HuH-7 (cell line): Measurements from ENCODE around the gene CNRIP1.
"Not testable (repeated sequence)": the region's sequence is repeated elsewhere in the genome, so short reads cannot be mapped to it uniquely, and the experiment has no call there.

ENCODE experiments used
- DNase-seq: peaks from one replicate; pipeline ENCODE4 v3.0.0; 2011; ENCODE audit warnings: low spot score

CNRIP1 gene

DNA sequence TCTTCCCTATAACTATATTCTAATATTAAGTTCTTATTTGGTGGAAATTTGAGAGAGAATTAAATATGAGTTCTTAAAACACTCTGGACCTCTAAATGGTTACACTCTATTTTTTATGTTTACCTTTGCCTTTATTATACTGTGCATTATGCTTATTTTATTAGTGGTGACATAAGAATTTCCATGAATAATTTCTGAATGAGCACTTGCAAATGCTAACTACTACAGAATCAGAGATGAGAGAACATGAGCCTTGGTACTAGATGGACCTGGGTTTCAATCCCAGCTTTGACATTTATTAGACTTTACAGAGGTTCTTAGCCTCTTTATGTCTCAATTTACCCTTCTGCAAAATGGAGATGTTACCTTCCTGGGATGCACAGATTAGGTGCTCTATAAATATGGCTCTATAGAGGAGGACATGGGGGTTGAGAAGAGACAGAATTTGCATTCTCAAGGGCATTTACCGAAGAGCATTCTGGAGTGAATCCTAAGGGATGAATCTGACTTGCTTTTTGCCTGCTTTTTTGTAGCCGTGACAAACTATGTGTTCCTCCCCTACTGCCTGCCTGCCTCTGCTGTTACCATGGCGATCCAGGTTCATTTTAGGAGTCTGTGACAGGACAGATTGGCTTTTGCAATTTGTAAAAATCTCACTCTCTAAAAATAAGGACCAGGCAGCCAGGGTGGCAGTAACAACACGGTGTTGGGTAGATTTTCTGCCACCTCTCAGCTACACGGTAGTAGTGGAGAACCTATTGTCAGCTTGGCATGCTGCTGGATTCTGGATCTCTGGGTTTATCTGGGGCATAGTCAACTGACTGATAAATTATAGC is 20.7 kb upstream of the CNRIP1 start:
- DNase-seq, result no peak

DNA sequence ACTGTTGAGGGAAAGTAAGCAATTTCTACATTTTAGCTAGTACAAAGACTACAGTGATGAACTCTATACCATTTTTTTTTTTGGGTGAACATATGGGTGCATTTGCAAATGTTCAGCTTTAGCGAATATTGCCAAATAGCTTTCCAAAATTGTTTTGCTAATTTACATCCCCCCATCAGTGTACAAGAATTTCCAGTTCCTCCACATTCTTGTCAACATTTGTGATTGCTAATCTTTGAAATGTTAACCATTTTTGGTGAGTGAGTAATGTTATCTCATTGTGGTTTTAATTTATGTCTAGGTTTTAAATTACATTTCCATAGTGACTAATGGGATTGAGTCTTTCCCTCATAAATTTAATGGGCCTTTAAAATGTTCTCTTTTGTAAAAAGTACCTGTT is 16.4 kb upstream of the CNRIP1 start:
- no peak for DNase-seq

DNA sequence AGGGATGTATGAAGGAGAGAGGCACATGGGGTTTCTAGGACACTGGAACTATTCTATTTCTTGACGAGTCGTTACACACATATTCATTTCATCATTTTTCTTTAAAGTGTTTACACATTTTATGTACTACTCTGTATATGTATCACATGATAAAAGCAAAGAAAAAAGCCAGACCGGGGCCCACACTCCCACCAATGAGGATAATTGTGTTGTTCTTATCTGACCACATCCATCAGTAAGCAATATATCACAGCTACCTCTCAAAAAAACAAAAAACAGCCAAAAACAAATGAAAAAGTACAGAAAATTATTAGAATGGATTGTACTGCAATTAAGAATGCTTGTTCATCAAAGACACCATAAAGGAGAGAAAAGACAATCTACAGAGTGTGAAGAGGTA is 14.2 kb upstream of the CNRIP1 start:
- no peak for DNase-seq

DNA sequence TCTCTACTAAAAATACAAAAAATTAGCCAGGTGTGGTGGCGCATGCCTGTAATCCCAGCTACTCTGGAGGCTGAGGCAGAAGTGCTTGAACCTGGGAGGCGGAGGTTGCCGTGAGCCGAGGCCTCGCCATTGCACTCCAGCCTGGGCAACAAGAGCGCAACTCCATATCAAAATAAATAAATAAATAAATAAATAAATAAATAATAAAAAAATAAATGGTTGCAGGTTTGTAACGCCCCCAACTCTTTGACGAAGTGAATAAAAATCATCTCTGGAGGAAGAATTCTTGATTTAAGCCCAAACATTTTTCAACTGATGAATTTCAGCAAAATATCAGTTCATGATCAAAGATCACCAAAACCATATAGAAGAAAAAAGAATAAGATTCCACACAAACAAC is 13.3 kb upstream of the CNRIP1 start:
- DNase-seq, result no peak

DNA sequence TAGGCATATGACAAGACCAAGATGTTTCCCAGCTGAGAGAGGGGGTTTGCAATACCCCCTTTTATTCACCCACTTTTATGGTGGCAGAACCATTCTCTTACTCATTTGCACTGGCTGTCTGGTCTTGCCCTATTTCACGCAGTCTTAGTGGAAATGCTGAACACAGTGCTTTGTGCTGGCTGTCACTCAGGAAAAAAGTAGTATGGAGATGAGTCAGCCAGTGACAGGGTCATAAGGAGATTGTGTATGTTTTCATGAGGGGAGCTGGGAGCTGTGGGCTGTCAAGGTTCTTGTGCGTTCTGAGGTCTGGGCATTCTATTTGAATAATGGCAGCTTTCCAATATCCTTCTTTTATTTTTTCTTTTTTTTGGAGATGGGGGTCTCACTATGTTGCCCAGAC is 10.9 kb upstream of the CNRIP1 start:
- no peak for DNase-seq

DNA sequence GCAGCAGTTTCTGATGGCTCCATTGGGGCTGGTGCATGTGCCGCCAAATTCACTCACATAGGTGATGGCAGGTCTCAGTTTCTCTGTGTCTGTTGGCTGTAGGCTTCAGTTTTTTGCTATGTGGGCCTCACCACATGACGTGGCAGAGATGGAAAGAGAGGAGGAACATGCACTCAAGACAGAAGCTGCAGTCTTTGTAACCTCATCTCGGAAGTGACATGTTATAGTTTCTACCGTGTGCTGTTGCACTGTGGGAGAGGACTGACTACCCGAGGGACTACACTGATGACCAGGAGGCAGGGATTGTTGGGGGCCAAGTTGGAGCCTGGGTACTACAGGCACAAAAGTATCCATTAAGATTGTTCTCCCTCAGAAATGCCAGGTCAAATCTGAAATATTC is 9.2 kb upstream of the CNRIP1 start:
- DNase-seq, result no peak

DNA sequence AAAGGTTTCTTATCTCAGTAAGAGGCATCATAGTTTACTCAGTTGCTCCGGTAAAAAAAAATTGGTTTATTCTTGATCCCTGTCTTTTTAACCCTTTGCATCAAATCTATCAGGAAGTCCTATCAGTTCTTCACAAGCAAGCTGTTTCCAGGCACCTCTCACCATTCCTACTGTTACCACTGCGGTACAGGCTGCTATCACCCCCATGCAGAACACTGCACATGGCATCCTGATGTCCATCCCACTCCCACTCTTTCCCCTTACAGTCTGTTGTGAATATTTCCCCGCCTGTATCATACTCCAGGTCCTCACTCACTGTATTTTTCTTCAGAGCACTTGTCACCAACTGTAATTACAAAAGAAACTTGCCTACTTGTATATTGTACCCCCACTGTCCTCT is 5.3 kb upstream of the CNRIP1 start:
- DNase-seq, result no peak

DNA sequence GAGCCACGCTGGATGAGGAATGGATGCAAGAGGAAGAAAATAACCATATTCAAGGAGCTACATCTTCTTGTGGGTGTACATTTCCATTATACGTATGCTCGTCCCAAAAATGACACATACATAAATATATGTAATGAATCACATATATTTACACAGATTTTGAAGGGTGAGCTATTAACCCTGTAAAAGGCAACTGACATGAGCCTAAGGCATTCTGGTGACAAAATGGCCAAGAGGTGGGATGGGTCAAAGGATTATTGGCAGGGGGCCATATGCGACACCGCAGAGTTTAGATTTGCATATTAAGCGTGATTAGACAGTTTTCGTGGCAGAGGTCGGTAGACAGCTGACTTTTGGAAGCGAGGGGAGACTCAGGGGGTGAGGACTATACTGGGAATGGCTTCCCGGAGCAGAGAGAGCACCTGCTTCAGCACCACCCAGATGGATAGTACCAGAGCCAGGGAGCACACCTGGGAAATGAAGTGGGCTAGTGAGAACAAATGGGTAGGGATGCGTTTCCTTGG is 431 bp upstream of the CNRIP1 start:
- no peak for DNase-seq

DNA sequence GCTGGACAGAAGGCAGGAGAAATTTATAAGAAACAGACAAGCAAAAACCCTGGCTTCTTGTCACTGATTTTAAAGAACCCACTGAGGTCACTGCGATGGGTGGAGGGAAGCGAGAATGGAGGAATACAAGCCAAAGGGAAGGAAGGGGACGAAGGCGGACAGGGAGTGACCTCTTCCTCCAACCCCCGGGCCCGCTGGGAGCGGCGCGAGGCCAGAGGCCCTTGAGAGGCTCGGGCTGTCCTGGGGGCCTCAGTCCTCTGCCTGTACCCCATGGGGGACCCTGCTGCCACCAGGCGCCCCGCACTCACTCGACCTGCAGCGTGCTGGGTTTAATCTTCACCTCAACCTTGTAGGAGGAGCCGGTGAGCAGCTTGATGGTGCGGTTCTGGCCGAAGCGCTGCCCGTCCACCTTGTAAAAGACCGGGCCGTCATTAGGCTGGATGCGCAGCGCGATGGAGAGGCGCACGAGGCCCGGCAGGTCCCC is 793 bp downstream of the CNRIP1 start:
- no peak for DNase-seq

DNA sequence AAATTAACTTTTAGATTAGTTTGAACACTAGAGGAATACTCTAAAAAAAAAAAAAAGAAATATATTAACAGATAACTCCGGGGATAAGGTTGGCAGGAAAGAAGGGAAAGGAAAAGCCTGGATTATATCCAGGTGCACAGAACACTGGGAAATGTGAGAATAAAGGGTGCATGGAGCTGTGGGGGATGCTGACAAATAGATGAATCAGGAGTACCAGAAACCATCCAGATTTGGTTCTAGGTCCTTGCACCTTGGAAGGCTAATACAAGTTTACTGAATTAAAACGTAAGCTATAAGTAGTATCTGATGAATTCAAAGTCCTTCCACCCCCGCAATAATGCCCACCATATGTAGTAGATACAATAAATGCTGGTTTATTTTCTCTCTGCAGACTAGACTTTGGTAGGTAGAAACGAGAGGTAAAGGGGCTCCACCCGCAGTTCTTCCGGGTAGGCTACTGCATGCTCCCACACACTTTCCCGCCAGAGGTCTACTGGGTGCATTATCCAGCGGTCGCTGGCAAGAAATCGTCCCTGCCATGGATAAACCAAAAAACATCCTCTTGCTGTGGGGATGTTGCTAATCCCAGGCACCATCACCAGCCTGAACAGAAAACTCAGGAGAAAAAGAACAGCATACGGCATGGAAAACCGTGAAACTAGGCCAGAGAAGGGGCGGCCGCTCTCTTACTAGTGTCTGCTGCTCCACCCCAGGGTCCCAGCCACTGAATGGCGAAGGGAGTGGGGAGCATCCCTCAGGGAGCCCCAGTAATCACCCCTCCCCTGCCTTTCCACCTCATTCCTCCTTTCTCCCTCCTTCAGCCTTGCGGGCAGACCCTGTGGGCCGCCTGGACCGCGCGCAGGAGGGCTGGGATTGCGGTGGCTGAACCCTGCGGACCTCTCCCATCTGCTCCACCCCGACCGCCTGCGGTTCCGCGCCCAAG is 1.5 kb downstream of the CNRIP1 start:
- DNase-seq, result no peak

DNA sequence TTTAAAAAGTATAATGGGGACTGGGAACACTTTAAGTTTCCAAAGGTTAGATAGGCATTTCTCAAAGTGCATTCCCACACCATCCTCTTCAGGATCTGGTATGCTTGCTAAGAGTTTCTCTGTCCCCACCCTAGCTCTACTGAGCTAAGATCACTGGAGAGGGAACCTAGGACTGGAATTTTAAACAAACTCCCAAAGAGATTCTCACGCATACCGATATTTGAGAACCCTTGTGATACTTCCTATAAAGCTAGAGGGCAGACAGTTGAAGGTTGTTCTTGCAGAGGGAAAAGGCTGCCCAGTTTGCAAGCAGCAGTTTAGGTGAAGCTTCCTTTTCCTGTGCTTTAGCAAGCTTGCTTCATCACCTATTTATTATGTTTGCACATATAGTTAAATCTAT is 3.6 kb downstream of the CNRIP1 start:
- DNase-seq, result no peak

DNA sequence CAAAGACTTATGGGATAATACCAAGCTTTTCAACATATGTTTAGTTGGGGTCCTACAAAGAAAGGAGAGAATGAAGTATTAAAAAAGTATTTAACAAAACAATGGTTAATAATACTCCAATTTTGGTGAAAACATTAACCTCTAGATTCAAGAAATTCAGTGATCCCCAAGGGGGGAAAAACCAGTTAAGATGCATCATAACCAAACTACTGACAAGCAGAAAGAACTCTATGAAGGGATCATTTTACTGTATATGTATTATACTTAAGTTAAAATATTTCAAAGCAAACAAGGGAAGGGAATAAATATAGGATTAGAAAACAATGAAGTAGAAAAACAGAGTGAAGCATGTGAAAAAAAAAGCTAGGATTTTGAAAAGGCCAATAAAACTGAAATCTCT is 8.7 kb downstream of the CNRIP1 start:
- DNase-seq, result no peak

DNA sequence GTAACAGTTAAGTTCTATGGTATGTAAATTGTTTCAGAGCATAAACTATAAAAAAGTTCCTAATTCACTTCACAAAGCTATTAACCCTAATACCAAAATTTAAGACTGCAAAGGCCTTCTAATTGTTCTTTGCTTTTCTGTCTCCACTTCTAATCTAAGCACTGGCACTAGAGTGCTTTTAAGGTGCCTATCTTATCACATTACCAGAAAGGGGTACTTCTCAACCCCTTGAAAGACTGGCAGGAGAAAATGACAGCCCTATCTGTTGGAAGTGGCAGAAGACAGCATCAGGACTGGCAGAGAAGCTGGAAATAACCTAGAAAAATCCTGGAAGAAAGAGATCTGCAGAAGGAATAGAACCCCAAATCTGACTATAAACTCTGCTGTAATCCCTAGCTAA is 10.3 kb downstream of the CNRIP1 start:
- no peak for DNase-seq

DNA sequence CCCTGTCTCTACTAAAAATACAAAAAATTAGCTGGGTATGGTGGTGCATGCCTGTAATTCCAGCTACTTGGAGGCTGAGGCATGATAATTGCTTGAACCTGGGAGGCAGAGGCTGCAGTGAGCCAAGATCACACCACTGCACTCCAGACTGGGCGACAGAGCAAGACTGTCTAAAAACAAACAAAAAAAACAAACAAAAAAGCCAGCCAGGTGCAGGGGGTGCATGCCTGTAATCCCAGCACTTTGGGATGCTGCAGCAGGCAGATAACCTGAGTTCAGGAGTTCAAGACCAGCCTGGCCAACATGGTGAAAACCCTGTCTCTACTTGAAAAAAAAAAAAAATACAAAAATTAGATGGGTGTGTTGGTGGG is 15.9 kb downstream of the CNRIP1 start:
- DNase-seq, result not testable (repeated sequence)

DNA sequence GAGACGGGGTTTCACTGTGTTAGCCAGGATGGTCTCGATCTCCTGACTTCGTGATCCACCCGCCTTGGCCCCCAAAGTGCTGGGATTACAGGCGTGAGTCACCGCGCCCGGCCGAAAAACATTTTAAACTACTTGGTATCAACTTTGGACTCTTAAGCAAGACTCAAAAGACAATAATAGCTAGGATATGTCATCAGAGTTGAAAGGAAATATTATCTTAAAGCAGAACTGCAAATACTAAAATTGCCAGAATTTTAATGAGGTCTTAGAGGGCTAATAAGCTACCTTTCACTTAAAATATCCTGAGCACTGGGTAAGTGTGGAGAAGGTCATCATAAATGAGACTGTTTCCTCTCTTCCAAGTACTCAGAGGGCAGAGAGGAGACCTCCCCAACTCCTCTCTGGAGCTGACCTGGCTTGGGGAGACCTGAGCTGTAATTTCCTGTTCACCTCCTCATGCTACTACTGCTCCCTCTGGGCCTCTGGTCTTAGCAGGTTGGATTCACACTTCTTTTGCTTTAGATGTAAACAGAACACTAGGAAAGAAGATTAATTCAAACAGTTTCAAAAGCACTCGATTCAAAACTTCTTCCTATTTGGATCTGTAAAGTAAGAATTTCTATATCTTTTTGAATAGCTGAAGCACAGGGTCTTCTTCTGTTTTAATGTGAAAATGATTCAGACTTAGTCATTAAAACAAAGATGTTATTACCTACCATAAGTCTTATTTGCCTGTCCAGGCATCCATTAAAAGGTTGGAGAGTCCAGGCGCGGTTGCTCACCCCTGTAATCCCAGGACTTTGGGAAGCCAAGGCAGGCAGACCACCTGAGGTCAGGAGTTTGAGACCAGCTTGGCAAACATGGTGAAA is 16.5 kb downstream of the CNRIP1 start:
- DNase-seq, result no peak

DNA sequence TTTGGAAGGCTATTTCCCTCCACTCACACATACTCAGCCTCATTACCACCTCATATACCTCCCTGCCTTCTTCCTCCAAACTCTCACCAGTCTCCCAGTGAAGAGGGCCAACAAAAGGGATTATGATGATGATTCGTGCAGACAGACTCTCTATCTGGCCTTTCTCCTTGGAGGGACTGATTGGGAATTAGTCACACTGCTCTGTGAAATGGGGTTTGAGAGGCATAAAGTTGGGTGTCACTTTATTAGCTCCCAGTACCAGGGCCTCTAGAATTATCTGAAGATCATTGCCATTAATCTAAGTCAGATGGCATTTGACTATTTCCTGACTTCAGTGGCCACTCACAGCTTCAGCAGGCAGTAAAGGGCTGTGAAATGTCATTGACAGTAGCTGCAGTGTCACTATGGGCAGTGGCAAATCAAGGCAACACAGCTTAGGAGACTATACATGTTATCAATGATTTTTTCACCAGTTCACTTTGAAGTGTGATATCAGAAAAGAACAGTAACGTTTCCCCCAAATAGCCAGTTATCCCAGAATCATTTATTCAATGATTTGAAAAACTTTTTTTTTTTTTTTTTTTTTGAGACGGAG is 17.4 kb downstream of the CNRIP1 start:
- no peak for DNase-seq

DNA sequence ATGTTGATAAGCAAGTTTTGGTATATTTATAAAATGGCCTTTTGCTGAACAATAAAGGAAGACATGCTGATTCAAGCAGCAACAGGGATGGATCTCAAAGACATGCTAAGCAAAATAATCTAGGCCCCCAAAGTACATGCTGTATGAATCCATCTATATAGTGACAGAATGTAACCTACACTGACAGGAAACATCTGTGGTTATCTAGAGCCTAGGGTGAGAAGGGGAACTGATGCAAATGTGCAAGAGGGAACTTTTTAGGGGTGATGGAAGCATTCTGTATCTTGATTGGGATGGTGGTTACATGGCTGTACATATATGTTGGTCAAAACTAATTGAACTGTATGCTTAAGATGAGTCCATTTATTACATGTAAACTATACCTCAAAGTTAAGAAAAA is 24.2 kb downstream of the CNRIP1 start:
- no peak for DNase-seq

DNA sequence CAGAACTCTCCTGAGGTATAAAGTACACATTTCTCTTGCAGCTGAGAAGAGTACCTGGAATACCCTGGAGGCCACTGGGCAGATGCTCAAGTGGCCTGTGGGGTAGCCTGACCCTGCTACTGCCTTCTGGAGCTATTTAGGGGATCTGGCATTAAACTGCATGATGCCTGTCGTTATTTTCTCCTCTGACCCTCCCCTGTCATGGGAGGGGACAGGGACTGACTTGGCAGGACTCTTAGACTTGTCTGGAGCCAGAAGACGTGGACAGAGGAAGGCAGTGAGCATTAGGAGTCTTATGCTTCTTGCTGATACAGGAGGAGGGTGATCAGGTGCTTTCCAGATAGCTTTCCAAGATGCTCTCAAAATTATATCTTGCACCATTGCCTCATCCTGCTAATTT is 24.8 kb downstream of the CNRIP1 start:
- no peak for DNase-seq

DNA sequence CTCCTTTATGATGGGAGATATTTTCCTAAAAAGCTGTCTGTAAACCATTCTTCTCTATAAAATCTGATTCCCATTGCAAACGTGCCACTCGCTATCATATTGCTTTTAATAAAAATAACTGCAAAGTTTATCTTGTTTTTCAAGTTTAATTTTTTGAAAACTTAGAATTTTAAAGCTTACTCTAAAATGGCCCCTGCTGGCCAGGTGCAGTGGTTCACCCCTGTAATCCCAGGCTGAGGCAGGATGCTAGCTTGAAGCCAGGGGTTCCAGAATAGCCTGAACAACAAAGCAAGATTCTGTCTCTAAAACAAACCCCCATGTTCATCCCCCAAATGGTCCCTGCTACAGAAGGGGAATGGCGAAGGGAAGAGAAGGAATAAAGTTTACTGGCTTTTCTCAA is 25.6 kb downstream of the CNRIP1 start:
- DNase-seq, result no peak

DNA sequence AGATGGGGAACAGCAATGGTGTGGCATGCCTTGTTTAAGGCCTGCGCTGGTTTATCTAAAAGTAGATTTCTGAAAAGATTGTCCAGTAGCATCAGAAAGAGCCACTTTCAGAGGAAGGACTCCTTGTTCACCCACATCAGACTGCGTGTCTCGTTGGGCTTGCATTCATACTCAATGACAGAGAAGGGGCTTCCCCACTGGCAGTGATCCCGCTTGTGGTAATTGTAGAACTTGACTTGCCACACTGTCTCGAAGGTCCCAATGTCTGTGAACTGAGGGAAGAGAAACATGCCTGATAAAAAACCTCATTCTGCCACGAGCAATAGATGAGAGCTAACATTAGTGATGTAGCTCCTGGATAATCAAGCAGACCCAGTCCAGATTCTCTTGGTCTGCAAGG is 26.0 kb downstream of the CNRIP1 start:
- no peak for DNase-seq

DNA sequence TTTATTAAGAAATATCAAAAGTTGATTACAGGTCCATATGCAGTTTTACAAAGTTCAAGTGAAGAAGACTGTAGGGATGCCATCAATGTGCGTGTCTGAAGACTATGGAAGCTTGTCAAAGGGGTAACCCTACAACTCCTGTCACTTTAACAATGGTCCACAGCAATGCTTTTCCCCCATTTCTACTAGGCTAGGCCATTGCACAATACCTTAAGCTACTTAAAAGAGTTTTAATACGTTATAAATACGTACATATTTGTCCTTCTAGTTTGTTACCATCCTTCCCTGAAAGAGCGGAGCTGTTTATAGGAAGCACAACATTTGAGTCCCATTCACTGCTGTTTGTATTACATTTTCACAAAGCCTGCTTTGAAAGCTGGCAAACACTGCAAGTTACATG is 26.7 kb downstream of the CNRIP1 start:
- DNase-seq, result no peak
